HCT116 (cell line): Measurements from ENCODE around the gene COPS7B. TPM values are rescaled to one million over a fixed set of nuclear protein-coding genes. Genes with fewer than 3 reads are reported as not detected.
A peak's percentile ranks its signal among the peaks of the same experiment; 100 is the strongest.

Source experiments
- ATAC-seq: fragments of 200-7000 bp; cut with Tn5 transposase; 2 replicates; pipeline ENCODE4 v1.9.1; 2020; ENCODE audit warnings: mild to moderate bottlenecking, moderate library complexity
- BruUV-seq: library from RNA; stranded (reverse); fragments of 400-500 nt; replicated peaks from 2 replicates; lab custom pipeline; 2021; lab: Mats Ljungman, UMichigan
- CTCF ChIA-PET: fragments of 300-600 bp; sonication (Branson Sonifier 250); formaldehyde crosslinking; loops from one replicate; lab custom pipeline; 2021; ENCODE audit warnings: antibody characterized with exemption; lab: Charles Lee
- POLR2A ChIA-PET: fragments of 300-600, 350-600 bp; sonication (Branson Sonifier 250); formaldehyde crosslinking; loops from one replicate; lab custom pipeline; 2021; ENCODE audit warnings: antibody characterized with exemption; lab: Charles Lee
- RAD21 ChIA-PET, 2 experiments: fragments of 300-600 bp; sonication (Branson Sonifier 250); formaldehyde crosslinking; loops; one replicate each; lab custom pipeline; 2023; ENCODE audit warnings: low total read pairs in 2 of 2; ENCODE audit not compliant: uncharacterized antibody in 2 of 2, unreplicated experiment in 2 of 2, low non-redundant PET in 1 of 2; lab: Charles Lee
- DNase-seq: peaks from one replicate; pipeline ENCODE4 v3.0.0-alpha.2; 2010; ENCODE audit warnings: low read depth, low spot score
- H2AFZ ChIP-seq: fragments of 200-600 bp; shearing (Covaris generic), sonication (generic); 2 replicates; pipeline ENCODE4 v1.6.1; 2017; ENCODE audit warnings: low read depth, mixed run types, mixed read lengths, antibody characterized with exemption, low read length; ENCODE audit not compliant: poor library complexity, severe bottlenecking
- H3K27ac ChIP-seq: 2 replicates; pipeline ENCODE4 v1.5.1; 2012; ENCODE audit warnings: low read depth, low read length
- H3K27me3 ChIP-seq: fragments of 200-600 bp; sonication (generic); 2 replicates; pipeline ENCODE4 v1.6.1; 2016; ENCODE audit warnings: mixed run types, low read length, mixed read lengths; ENCODE audit not compliant: insufficient read depth
- H3K36me3 ChIP-seq, 2 experiments: fragments of 200-500 bp in 1 of 2; fragments of 200-600 bp in 1 of 2; sonication (Bioruptor generic) in 1 of 2; sonication (generic) in 1 of 2; 2 replicates each; pipeline versions ENCODE4 v1.5.1 to v1.6.1; 2014 to 2016; ENCODE audit warnings: low read length in 2 of 2, inconsistent platforms in 1 of 2, mixed read lengths in 1 of 2, mixed run types in 1 of 2; ENCODE audit not compliant: insufficient read depth in 2 of 2, control insufficient read depth in 1 of 2
- H3K4me1 ChIP-seq, 2 experiments: fragments of 200-600 bp in 1 of 2; sonication (generic) in 1 of 2; 2 replicates each; pipeline versions ENCODE4 v1.5.1 to v1.6.1; 2012 to 2017; ENCODE audit warnings: low read length in 2 of 2, inconsistent platforms in 1 of 2, mild to moderate bottlenecking in 1 of 2, mixed read lengths in 1 of 2, mixed run types in 1 of 2, moderate library complexity in 1 of 2; ENCODE audit not compliant: insufficient read depth in 2 of 2, control insufficient read depth in 1 of 2
- H3K4me2 ChIP-seq: fragments of 200-600 bp; sonication (generic); 2 replicates; pipeline ENCODE4 v1.6.1; 2017; ENCODE audit warnings: mixed run types, low read length, mixed read lengths
- H3K4me3 ChIP-seq, 2 experiments: fragments of 200-600 bp in 1 of 2; sonication (generic) in 1 of 2; replicated peaks in 1 of 2; 2 replicates each; pipeline ENCODE4 v1.5.1; 2011 to 2016; ENCODE audit warnings: low read length in 2 of 2, control low read depth in 1 of 2, low read depth in 1 of 2, mild to moderate bottlenecking in 1 of 2, mixed read lengths in 1 of 2, mixed run types in 1 of 2
- H3K79me2 ChIP-seq: fragments of 200-600 bp; sonication (generic); 2 replicates; pipeline ENCODE4 v1.6.1; 2017; ENCODE audit warnings: mild to moderate bottlenecking, mixed run types, low read length, moderate library complexity, mixed read lengths; ENCODE audit not compliant: insufficient read depth
- H3K9ac ChIP-seq: fragments of 200-600 bp; sonication (generic); 2 replicates; pipeline ENCODE4 v1.6.1; 2016; ENCODE audit warnings: low read length, mixed read lengths
- H3K9me2 ChIP-seq: fragments of 200-600 bp; sonication (generic), shearing (Covaris generic); 2 replicates; pipeline ENCODE4 v1.6.1; 2017; ENCODE audit warnings: mixed run types, mild to moderate bottlenecking, moderate library complexity; ENCODE audit not compliant: insufficient read depth
- H3K9me3 ChIP-seq, 2 experiments: fragments of 200-500 bp in 1 of 2; fragments of 200-600 bp in 1 of 2; sonication (Bioruptor generic) in 1 of 2; sonication (generic) in 1 of 2; 2 replicates each; pipeline ENCODE4 v1.6.1; 2014 to 2017; ENCODE audit warnings: low read length in 2 of 2, mixed read lengths in 2 of 2, inconsistent platforms in 1 of 2, low read depth in 1 of 2, mild to moderate bottlenecking in 1 of 2, mixed run types in 1 of 2, moderate library complexity in 1 of 2; ENCODE audit not compliant: control insufficient read depth in 1 of 2, insufficient read depth in 1 of 2
- H4K20me1 ChIP-seq: fragments of 200-600 bp; sonication (generic), shearing (Covaris generic); 2 replicates; pipeline ENCODE4 v1.6.1; 2017; ENCODE audit warnings: mixed run types, mild to moderate bottlenecking, moderate library complexity; ENCODE audit not compliant: insufficient read depth
- CEBPB ChIP-seq: IDR thresholded peaks from 2 replicates; pipeline ENCODE4 v1.6.1; 2012; ENCODE audit warnings: low read depth
- EZH2 ChIP-seq: fragments of 200-600 bp; sonication (generic); IDR thresholded peaks from 2 replicates; pipeline ENCODE4 v1.6.1; 2017; ENCODE audit warnings: antibody characterized with exemption, mixed run types
- EZH2phosphoT487 ChIP-seq: fragments of 200-600 bp; IDR thresholded peaks from 2 replicates; pipeline ENCODE4 v1.6.1; 2018; ENCODE audit warnings: antibody characterized with exemption, borderline replicate concordance
- JUND ChIP-seq: IDR thresholded peaks from 2 replicates; pipeline ENCODE4 v1.6.1; 2012
- POLR2A ChIP-seq: IDR thresholded peaks from 2 replicates; pipeline ENCODE4 v1.7.0; 2011; ENCODE audit warnings: borderline replicate concordance; ENCODE audit not compliant: insufficient read depth, insufficient read length; ENCODE audit errors: extremely low read depth
- POLR2AphosphoS5 ChIP-seq: IDR thresholded peaks from 2 replicates; pipeline ENCODE4 v1.6.1; 2011; ENCODE audit warnings: mild to moderate bottlenecking, low read depth, low read length, moderate library complexity
- SP1 ChIP-seq: IDR thresholded peaks from 2 replicates; pipeline ENCODE4 v1.6.1; 2012; ENCODE audit warnings: low read depth
- TCF7L2 ChIP-seq: IDR thresholded peaks from 2 replicates; pipeline ENCODE4 v1.7.0; 2011; ENCODE audit warnings: borderline replicate concordance, inconsistent platforms; ENCODE audit not compliant: insufficient read depth, insufficient read length; ENCODE audit errors: extremely low read depth
- YY1 ChIP-seq: IDR thresholded peaks from 2 replicates; pipeline ENCODE4 v1.6.1; 2011; ENCODE audit warnings: low read length, low read depth, moderate library complexity, mild to moderate bottlenecking; ENCODE audit not compliant: insufficient replicate concordance; ENCODE audit errors: extremely low read depth
- ZFX ChIP-seq: fragments of 450-650 bp; IDR thresholded peaks from 2 replicates; pipeline ENCODE4 v1.6.1; 2017
- intact Hi-C: fragments of 100-400 bp; cut with micrococcal nuclease; formaldehyde crosslinking; loops from 2 replicates; pipeline ENCODE4 v1.10.0; 2022
- total RNA-seq: library from RNA; stranded (reverse); gene quantifications from one replicate; pipeline ENCODE4 v1.2.1, GENCODE V29; 2021; ENCODE audit not compliant: unreplicated experiment
- TF ChIP-seq, protein P1 (sequence below): IDR thresholded peaks from 2 replicates; pipeline ENCODE4 v1.6.1; 2012; ENCODE audit warnings: low read depth
- TF ChIP-seq, protein P2 (sequence below), 3 experiments: fragments of 200-600 bp in 1 of 3; sonication (generic) in 1 of 3; IDR thresholded peaks in 2 of 3; conservative IDR thresholded peaks in 1 of 3; 2 replicates each; pipeline ENCODE4 v1.5.1; 2012 to 2017; ENCODE audit warnings: low read depth in 2 of 3, low read length in 2 of 3, antibody characterized with exemption in 1 of 3, borderline replicate concordance in 1 of 3, control low read depth in 1 of 3, mild to moderate bottlenecking in 1 of 3, mixed read lengths in 1 of 3, mixed run types in 1 of 3, moderate library complexity in 1 of 3; ENCODE audit not compliant: insufficient read depth in 1 of 3

Gene COPS7B
- total RNA-seq, 1 experiment from 2014 or later, result 52.9 TPM

DNA sequence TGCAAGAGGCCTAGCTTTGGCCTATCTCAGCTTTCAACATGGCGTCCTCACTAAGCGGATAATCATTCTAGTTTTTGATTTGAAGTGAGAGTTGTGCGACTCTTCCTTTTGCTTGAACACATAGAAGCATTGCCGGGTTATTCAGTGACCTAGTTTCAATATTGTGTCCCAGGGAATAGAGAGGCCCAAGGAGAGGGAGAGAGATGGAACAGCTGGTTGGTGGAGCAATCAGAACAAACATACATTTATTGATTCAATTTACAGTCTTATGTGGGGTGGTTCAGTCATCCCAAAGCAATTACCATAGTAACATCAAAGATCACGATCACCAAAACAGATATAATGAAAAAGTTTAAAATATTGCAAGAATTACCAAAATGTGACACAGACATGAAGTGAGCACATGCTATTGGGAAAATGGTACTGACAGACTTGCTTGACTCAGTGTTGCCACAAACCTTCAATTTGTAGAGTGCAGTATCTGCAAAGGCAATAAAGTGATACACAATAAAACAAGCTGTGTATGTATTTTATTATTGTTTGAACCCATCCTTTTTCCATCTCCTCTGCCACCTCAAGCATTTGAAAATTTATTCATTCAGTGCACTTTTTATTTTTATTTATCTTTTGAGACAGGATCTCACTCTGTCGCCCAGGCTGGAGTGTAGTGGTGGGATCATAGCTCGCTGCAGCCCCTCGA is 30.2 kb downstream of the COPS7B start (continued):
- TF ChIP-seq, protein P1, sequence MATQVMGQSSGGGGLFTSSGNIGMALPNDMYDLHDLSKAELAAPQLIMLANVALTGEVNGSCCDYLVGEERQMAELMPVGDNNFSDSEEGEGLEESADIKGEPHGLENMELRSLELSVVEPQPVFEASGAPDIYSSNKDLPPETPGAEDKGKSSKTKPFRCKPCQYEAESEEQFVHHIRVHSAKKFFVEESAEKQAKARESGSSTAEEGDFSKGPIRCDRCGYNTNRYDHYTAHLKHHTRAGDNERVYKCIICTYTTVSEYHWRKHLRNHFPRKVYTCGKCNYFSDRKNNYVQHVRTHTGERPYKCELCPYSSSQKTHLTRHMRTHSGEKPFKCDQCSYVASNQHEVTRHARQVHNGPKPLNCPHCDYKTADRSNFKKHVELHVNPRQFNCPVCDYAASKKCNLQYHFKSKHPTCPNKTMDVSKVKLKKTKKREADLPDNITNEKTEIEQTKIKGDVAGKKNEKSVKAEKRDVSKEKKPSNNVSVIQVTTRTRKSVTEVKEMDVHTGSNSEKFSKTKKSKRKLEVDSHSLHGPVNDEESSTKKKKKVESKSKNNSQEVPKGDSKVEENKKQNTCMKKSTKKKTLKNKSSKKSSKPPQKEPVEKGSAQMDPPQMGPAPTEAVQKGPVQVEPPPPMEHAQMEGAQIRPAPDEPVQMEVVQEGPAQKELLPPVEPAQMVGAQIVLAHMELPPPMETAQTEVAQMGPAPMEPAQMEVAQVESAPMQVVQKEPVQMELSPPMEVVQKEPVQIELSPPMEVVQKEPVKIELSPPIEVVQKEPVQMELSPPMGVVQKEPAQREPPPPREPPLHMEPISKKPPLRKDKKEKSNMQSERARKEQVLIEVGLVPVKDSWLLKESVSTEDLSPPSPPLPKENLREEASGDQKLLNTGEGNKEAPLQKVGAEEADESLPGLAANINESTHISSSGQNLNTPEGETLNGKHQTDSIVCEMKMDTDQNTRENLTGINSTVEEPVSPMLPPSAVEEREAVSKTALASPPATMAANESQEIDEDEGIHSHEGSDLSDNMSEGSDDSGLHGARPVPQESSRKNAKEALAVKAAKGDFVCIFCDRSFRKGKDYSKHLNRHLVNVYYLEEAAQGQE, result no peak
- TF ChIP-seq POLR2A, result no peak
- no peak for TF ChIP-seq JUND
- TF ChIP-seq EZH2, result no peak
- TF ChIP-seq EZH2phosphoT487, result no peak
- no peak for TF ChIP-seq CEBPB

DNA sequence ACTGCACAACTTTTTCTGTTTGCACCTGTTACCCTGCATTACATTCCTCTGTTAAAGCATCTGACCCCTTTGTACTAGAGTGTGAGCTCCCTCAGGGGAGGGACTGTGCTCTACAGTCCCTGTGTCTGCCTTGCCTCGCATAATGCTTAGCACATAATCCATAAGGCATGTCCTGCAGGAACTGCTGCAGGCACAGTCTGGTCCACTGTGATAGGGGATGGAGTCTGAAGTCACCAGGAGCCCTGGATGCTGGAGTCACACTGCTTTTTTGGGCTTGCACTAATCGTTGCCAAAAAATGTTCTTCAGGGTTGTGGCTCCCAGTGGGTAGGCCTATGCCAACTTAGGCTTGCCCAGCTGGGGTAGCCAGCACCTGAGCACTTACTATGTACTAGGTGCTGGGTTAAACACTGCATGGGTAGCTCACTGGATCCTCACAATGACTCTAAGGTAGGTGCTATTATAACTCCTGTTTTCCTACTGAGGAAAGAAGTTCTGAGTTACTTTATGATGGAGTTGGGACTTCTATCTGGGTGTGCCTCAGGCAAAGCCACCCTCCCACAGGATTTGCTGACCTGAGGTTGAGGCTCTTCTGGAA is 33.3 kb downstream of the COPS7B start:
- Histone ChIP-seq H3K9me3 (no peaks in the 10 kb centered on the region), H3K27me3 (no peaks in the 10 kb centered on the region), H2AFZ (no peak overlapping the region), H3K9me2 (no peaks in the 10 kb centered on the region), H3K4me1 (no peaks in the 10 kb centered on the region), H3K79me2 (no peaks in the 10 kb centered on the region), H4K20me1 (no peaks in the 10 kb centered on the region), H3K27ac (no peak overlapping the region), H3K4me3 (no peak overlapping the region), H3K4me2 (no peak overlapping the region), H3K36me3 (no peaks in the 10 kb centered on the region), H3K9ac (no peak overlapping the region)
- ATAC-seq, result peak; percentile 30; the same call in 1 of the 2 replicates
- no TSS peak for BruUV-seq
- ChIA-PET CTCF (no interaction called here), POLR2A (no interaction called here), RAD21 (no interaction called here)
- intact Hi-C loops, result no loop called here
- no peak for DNase-seq
- no peak for TF ChIP-seq TCF7L2
- TF ChIP-seq SP1, result no peak
- no peak for TF ChIP-seq POLR2AphosphoS5
- TF ChIP-seq, protein P1, result no peak
- no peak for TF ChIP-seq ZFX
- TF ChIP-seq YY1, result no peak
- TF ChIP-seq, protein P2, sequence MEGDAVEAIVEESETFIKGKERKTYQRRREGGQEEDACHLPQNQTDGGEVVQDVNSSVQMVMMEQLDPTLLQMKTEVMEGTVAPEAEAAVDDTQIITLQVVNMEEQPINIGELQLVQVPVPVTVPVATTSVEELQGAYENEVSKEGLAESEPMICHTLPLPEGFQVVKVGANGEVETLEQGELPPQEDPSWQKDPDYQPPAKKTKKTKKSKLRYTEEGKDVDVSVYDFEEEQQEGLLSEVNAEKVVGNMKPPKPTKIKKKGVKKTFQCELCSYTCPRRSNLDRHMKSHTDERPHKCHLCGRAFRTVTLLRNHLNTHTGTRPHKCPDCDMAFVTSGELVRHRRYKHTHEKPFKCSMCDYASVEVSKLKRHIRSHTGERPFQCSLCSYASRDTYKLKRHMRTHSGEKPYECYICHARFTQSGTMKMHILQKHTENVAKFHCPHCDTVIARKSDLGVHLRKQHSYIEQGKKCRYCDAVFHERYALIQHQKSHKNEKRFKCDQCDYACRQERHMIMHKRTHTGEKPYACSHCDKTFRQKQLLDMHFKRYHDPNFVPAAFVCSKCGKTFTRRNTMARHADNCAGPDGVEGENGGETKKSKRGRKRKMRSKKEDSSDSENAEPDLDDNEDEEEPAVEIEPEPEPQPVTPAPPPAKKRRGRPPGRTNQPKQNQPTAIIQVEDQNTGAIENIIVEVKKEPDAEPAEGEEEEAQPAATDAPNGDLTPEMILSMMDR (IDR thresholded peaks at IDR 0.05 in 2 of 3, conservative IDR thresholded peaks at IDR 0.05 in 1 of 3; ENCODE audit: borderline replicate concordance in 1 of 3, insufficient read depth in 1 of 3, low read depth in 2 of 3, low read length in 2 of 3), result no peak
- no peak for TF ChIP-seq EZH2
- TF ChIP-seq EZH2phosphoT487, result no peak
